HepG2 (cell line): ENCODE data around the gene MAB21L4. TPM values are rescaled to one million over a fixed set of nuclear protein-coding genes. Genes with fewer than 3 reads are reported as not detected.

Source experiments
- EHMT2 ChIP-seq: fragments of 200-600 bp; sonication (generic); IDR thresholded peaks from 2 replicates; pipeline ENCODE4 v1.7.0; 2017; ENCODE audit warnings: antibody characterized with exemption, low read depth, low read length, borderline replicate concordance
- ELF4 ChIP-seq: sonication (generic); formaldehyde crosslinking; IDR thresholded peaks from 2 replicates; pipeline ENCODE4 v1.5.0; 2020; ENCODE audit warnings: missing genetic modification reagents, mild to moderate bottlenecking, moderate library complexity, borderline replicate concordance
- FOXO1 ChIP-seq: sonication (generic); formaldehyde crosslinking; IDR thresholded peaks from 2 replicates; pipeline ENCODE4 v1.4.0; 2020; ENCODE audit warnings: missing genetic modification reagents
- NCOR1 ChIP-seq: fragments of 200-600 bp; sonication (generic); IDR thresholded peaks from 2 replicates; pipeline ENCODE4 v1.7.0; 2017; ENCODE audit warnings: antibody characterized with exemption, low read length, borderline replicate concordance
- NFKB2 ChIP-seq: sonication (generic); formaldehyde crosslinking; IDR thresholded peaks from 2 replicates; pipeline ENCODE4 v1.4.0; 2020; ENCODE audit warnings: missing genetic modification reagents, borderline replicate concordance
- NR2C2 ChIP-seq: sonication (generic); formaldehyde crosslinking; IDR thresholded peaks from 2 replicates; pipeline ENCODE4 v1.4.0; 2020; ENCODE audit warnings: missing genetic modification reagents, mild to moderate bottlenecking, moderate library complexity, borderline replicate concordance
- PAXIP1 ChIP-seq: sonication (generic); formaldehyde crosslinking; conservative IDR thresholded peaks from 2 replicates; pipeline ENCODE4 v1.4.0; 2020; ENCODE audit warnings: mild to moderate bottlenecking, missing genetic modification reagents, moderate library complexity
- SETDB1 ChIP-seq: sonication (generic); formaldehyde crosslinking; IDR thresholded peaks from 2 replicates; pipeline ENCODE4 v1.5.1; 2020; ENCODE audit warnings: missing genetic modification reagents, mild to moderate bottlenecking, borderline replicate concordance
- SP1 ChIP-seq, 2 experiments: fragments of 450-650 bp in 1 of 2; sonication (generic) in 1 of 2; formaldehyde crosslinking in 1 of 2; IDR thresholded peaks; 2 replicates each; pipeline versions ENCODE4 v1.4.0 to v1.6.1; 2016 to 2020; ENCODE audit warnings: missing genetic modification reagents in 1 of 2
- SRF ChIP-seq: IDR thresholded peaks from 2 replicates; pipeline ENCODE4 v1.6.1; 2011; ENCODE audit warnings: mild to moderate bottlenecking, low read depth, low read length, moderate library complexity
- TBX2 ChIP-seq: sonication (generic); formaldehyde crosslinking; IDR thresholded peaks from 2 replicates; pipeline ENCODE4 v1.5.0; 2020; ENCODE audit warnings: missing genetic modification reagents, mild to moderate bottlenecking, borderline replicate concordance
- ZFAT ChIP-seq: sonication (generic); formaldehyde crosslinking; conservative IDR thresholded peaks from 2 replicates; pipeline ENCODE4 v1.8.1; 2023; ENCODE audit warnings: missing genetic modification reagents, inconsistent platforms
- ZMYM2 ChIP-seq: sonication (generic); formaldehyde crosslinking; IDR thresholded peaks from 2 replicates; pipeline ENCODE4 v1.8.0; 2022; ENCODE audit warnings: mild to moderate bottlenecking, missing genetic modification reagents
- ZNF224 ChIP-seq: sonication (generic); formaldehyde crosslinking; IDR thresholded peaks from 2 replicates; pipeline ENCODE4 v1.5.0; 2020; ENCODE audit warnings: mild to moderate bottlenecking, missing genetic modification reagents
- ZNF232 ChIP-seq: sonication (generic); formaldehyde crosslinking; IDR thresholded peaks from 2 replicates; pipeline ENCODE4 v1.4.0; 2020; ENCODE audit warnings: missing genetic modification reagents, borderline replicate concordance
- ZNF256 ChIP-seq: sonication (generic); formaldehyde crosslinking; conservative IDR thresholded peaks from 2 replicates; pipeline ENCODE4 v1.4.0; 2020; ENCODE audit warnings: missing genetic modification reagents
- ZNF430 ChIP-seq: sonication (generic); formaldehyde crosslinking; IDR thresholded peaks from 2 replicates; pipeline ENCODE4 v1.9.0; 2021; ENCODE audit warnings: mild to moderate bottlenecking, missing genetic modification reagents
- ZNF513 ChIP-seq: sonication (generic); formaldehyde crosslinking; conservative IDR thresholded peaks from 2 replicates; pipeline ENCODE4 v1.5.0; 2020; ENCODE audit warnings: missing genetic modification reagents
- ZNF530 ChIP-seq: sonication (generic); formaldehyde crosslinking; IDR thresholded peaks from 2 replicates; pipeline ENCODE4 v1.5.0; 2020; ENCODE audit warnings: low read depth, mild to moderate bottlenecking, missing genetic modification reagents
- ZNF572 ChIP-seq: sonication (generic); formaldehyde crosslinking; IDR thresholded peaks from 2 replicates; pipeline ENCODE4 v1.5.1; 2020; ENCODE audit warnings: mild to moderate bottlenecking, missing genetic modification reagents
- ZSCAN9 ChIP-seq: IDR thresholded peaks from 2 replicates; pipeline ENCODE4 v1.6.1; 2016; ENCODE audit warnings: borderline replicate concordance
- ZZZ3 ChIP-seq: sonication (generic); formaldehyde crosslinking; IDR thresholded peaks from 2 replicates; pipeline ENCODE4 v1.4.0; 2020; ENCODE audit warnings: missing genetic modification reagents, mild to moderate bottlenecking, borderline replicate concordance
- polyA plus RNA-seq, 8 experiments: library from polyadenylated mRNA; depleted of rRNA in 3 of 8; stranded (reverse) in 7 of 8; unstranded in 1 of 8; fragments of >200 nt; fragmentation: Illumina TruSeq in 4 of 8; extraction: Trizol in 4 of 8; gene quantifications; 2 replicates each; pipeline versions ENCODE4 v1.2.1 to v1.2.3, GENCODE V29; 2011 to 2016; ENCODE audit warnings: low read depth in 4 of 8, missing spikeins in 1 of 8, mixed read lengths in 1 of 8; ENCODE audit not compliant: insufficient read depth in 1 of 8
- total RNA-seq, 5 experiments: library from RNA; depleted of rRNA; stranded (reverse); fragments of >200 nt; fragmentation: Illumina TruSeq; extraction: Trizol; gene quantifications; 2 replicates each; pipeline ENCODE4 v1.2.3, GENCODE V29; 2016; ENCODE audit warnings: low read depth in 1 of 5
- TF ChIP-seq, protein P1 (sequence below): fragments of 450-650 bp; IDR thresholded peaks from 2 replicates; pipeline ENCODE4 v1.6.1; 2017

MAB21L4 gene
- total and polyA plus RNA-seq, 2 of the 13 experiments (the other 11 are each of a cell fraction or from before 2014, with no cell fraction given) = 3.0 to 14.0 TPM

DNA sequence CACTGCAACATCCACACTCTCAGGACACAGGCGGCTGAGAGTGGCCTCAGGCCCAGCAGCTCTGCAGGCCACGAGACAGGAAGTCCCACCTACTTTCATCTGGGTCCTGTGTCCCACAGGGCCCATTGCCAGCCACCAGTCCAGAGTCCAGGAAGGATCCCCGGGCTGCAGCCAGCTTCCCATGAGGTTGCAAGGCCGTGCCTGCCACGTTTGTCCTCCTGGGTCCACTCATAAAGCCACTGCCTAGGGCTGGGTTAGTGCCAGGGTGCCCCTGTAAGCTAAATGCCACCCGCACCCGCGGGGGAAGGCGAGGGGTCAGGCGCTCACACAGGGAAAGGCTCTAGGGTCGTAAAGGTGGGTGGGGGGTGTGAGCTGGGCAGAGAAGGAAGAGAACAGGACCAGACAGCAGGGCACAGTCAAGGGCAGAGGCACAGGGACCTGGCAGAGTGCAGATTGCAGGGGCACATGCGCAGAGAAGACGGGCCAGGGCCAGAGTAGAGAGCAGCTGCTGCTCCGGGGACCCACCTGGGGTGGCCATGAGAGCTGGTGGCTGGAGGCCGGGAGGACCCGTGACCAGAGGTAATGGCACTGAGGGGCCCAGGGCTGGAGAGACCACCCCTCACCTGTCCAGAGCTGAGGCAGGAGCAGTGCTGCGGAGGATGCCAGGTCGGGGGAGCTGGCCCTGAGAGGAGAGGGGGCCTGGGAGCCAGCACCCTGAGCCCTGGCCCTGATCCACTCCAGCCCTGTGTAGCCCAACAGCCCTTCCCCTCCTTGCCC lies 19.3 kb downstream of the MAB21L4 start (continued):
- no peak for TF ChIP-seq SP1 (IDR thresholded peaks at IDR 0.05)
- no peak; the same call in 1 of the 2 replicates for TF ChIP-seq SP1 (CRISPR knock-in tag; IDR thresholded peaks at IDR 0.05)
- TF ChIP-seq ZSCAN9 (CRISPR knock-in tag) = peak; percentile 89; the same call in 1 of the 2 replicates
- TF ChIP-seq ZNF224 (CRISPR knock-in tag) = 0 out of 2 replicates have a peak, but pooled peaks have one; percentile 68
- TF ChIP-seq ZNF430 (CRISPR knock-in tag) = peak; percentile 93
- TF ChIP-seq ZNF530 (CRISPR knock-in tag) = no peak
- 0 out of 2 replicates have a peak, but pooled peaks have one; percentile 10 for TF ChIP-seq SRF
- peak; percentile 92 for TF ChIP-seq ZMYM2 (CRISPR knock-in tag)
- TF ChIP-seq ELF4 (CRISPR knock-in tag) = no peak
- no peak for TF ChIP-seq ZNF513
- 0 out of 2 replicates have a peak, but pooled peaks have one; percentile 12 for TF ChIP-seq SETDB1
- TF ChIP-seq ZNF256 (CRISPR knock-in tag) = no peak
- peak; percentile 74; the same call in 1 of the 2 replicates for TF ChIP-seq NR2C2
- peak; percentile 57; the same call in 1 of the 2 replicates for TF ChIP-seq FOXO1 (CRISPR knock-in tag)
- TF ChIP-seq ZZZ3 (CRISPR knock-in tag) = peak; percentile 86; the same call in 1 of the 2 replicates
- peak; percentile 94; the same call in 1 of the 2 replicates for TF ChIP-seq ZNF232 (CRISPR knock-in tag)
- peak; percentile 82; the same call in 1 of the 2 replicates for TF ChIP-seq TBX2
- peak; percentile 92 for TF ChIP-seq PAXIP1
- TF ChIP-seq ZFAT (CRISPR knock-in tag) = no peak
- TF ChIP-seq NFKB2 (CRISPR knock-in tag) = peak; percentile 86; the same call in 1 of the 2 replicates
- TF ChIP-seq, protein P1, sequence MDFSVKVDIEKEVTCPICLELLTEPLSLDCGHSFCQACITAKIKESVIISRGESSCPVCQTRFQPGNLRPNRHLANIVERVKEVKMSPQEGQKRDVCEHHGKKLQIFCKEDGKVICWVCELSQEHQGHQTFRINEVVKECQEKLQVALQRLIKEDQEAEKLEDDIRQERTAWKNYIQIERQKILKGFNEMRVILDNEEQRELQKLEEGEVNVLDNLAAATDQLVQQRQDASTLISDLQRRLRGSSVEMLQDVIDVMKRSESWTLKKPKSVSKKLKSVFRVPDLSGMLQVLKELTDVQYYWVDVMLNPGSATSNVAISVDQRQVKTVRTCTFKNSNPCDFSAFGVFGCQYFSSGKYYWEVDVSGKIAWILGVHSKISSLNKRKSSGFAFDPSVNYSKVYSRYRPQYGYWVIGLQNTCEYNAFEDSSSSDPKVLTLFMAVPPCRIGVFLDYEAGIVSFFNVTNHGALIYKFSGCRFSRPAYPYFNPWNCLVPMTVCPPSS = no peak
- TF ChIP-seq ZNF572 (CRISPR knock-in tag) = peak; percentile 81; the same call in 1 of the 2 replicates
- TF ChIP-seq EHMT2 = no peak
- peak; percentile 90 for TF ChIP-seq NCOR1
